ENCODE results near the gene TMEM135.

- TF ChIP-seq EZH2 (IDR thresholded peaks at IDR 0.05; ENCODE audit: borderline replicate concordance, insufficient read depth, low read depth, low read length, poor library complexity, severe bottlenecking) = no peak
- TF ChIP-seq CTCF (IDR thresholded peaks at IDR 0.05) = no peak
Observed at GRCh38 chr11:87043894-87044293, 6.2 kb downstream of the TMEM135 start.
